NCI-H1694 treated with DMSO at 0.1 percent for 48 hours (cell line): Measurements from ENCODE around the gene EFNA4.

ENCODE experiments used
- DNase-seq: peaks from one replicate; lab custom pipeline; 2025; lab: John Stamatoyannopoulos, UW

The EFNA4 gene, protein sequence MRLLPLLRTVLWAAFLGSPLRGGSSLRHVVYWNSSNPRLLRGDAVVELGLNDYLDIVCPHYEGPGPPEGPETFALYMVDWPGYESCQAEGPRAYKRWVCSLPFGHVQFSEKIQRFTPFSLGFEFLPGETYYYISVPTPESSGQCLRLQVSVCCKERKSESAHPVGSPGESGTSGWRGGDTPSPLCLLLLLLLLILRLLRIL

DNA sequence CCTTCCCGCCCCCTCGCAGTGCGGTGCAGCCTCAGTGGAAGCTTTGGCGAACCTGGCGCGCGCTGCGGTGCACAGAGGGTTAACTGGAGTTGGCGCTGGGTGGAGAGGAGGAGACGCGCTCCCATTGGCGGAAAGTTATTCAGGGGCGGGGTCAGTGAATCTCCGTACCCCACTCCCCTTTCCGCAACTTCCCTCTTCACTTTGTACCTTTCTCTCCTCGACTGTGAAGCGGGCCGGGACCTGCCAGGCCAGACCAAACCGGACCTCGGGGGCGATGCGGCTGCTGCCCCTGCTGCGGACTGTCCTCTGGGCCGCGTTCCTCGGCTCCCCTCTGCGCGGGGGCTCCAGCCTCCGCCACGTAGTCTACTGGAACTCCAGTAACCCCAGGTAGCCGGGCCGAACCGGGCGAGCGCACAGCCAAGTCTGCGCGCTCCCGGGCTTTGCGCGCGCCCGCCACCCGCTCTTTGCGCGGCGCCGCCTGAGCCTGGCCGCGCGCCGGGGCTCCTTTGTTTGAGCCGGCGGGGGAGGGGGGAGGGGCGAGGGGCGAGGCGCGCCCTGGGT, at the start of gene EFNA4:
TSS of gene EFNA4 (plus strand) at position 191 of the 561 bp plus-strand sequence. CDS start at position 275, 84 bp downstream.
- peak; percentile 76 for DNase-seq

DNA sequence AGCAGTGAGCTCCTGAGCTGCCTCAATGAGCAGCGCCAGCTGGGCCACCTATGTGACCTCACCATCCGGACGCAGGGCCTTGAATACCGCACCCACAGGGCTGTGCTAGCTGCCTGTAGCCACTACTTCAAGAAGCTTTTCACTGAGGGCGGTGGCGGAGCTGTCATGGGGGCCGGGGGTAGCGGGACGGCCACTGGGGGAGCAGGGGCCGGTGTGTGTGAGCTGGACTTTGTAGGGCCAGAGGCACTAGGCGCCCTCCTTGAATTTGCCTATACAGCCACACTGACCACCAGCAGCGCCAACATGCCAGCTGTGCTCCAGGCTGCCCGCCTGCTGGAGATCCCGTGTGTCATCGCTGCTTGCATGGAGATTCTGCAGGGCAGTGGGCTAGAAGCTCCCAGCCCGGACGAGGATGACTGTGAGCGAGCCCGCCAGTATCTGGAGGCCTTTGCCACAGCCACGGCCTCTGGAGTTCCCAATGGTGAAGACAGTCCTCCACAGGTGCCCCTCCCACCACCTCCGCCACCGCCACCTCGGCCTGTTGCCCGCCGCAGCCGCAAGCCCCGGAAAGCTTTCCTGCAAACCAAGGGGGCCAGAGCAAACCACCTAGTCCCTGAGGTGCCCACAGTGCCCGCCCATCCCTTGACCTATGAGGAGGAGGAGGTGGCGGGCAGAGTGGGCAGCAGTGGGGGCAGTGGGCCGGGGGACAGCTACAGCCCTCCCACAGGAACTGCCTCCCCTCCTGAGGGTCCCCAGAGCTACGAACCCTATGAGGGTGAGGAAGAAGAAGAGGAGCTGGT, 48.6 kb upstream of the EFNA4 start:
- DNase-seq: no peak

DNA sequence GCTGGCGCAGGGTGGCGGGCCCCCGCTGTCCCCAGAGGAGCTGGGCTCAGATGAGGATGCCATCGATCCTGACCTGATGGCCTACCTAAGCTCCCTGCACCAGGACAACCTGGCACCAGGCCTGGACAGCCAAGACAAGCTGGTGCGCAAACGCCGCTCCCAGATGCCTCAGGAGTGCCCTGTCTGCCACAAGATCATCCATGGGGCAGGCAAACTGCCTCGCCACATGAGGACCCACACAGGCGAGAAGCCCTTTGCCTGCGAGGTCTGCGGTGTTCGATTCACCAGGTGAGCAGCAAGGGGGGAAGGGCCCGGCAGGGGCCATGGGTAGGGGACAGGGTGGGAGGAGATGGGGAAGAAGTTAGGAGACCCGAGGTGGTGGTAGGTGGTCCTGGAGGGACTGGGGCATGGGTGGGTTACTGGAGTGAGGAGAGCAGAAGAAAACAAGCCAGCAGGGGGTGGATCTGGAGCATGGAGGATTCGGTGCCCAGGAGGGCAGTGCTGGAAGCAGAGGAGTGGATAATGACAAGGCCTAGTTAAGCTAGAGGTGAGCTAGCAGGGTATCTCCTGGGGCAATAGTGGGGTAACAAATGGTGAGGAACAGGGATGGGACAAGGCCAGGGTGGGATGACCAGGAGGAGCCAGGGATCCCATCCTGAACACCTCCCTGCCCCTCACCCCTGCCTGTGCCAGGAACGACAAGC, 47.9 kb upstream of the EFNA4 start:
- DNase-seq: no peak

DNA sequence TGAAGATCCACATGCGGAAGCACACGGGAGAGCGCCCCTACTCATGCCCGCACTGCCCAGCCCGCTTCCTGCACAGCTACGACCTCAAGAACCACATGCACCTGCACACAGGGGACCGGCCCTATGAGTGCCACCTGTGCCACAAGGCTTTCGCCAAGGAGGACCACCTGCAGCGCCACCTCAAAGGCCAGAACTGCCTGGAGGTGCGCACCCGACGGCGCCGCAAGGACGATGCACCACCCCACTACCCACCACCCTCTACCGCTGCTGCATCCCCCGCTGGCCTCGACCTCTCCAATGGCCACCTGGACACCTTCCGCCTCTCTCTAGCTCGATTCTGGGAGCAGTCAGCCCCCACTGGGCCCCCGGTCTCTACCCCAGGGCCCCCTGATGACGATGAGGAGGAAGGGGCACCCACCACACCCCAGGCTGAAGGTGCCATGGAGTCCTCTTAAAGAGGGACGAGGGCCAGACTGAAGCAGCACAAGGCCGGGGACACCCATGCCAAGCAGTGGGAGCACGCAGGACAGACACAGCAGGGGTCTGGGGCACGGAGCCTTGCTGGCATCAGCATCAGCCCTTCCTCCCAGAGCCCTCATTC, 47.2 kb upstream of the EFNA4 start:
- no peak for DNase-seq

DNA sequence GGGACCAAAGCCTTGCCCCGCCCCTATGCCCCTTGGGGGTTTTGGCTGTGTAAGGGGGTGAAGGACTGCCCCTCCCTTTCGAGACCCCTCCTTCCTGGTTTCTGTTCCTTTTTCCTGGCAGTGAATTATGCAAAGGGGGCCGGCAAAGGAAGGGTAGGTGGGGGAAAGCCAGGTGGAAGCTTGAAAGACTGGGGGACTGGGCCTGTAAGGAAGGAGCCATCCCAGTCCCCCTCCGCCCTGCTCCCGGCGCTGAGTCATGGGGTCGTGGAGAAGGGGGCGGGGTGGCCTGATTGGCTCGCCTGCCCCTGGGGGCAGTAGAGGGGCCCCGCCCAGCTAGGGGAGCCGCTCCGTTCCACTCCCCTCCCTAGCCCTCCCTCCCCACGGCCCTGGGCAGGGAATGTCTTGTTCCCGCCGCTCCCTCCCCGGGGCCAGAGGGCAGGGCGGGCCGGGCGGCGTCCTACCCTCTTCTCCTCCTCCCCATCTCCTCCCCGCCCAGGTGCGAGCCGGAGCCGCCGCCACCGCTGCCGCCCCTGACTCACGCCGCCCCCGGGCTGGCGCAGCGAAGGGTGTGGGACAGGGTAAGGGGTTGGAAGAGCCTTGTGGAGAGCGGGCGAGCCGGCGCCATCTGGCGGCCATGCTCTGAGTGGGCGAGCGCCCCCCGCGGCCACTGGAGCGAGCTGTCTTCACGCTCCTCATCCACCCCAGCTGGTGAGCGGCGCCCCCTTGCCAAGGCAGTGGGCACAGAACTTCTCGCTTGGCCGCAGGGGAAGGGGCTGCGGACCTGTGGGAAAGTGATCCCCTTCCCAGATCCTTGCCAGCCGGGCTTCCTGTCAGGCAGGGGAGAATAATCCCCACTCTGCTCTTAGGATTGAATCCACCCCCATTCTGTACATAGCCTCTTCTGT, 46.2 kb upstream of the EFNA4 start:
- DNase-seq: peak; percentile 93

DNA sequence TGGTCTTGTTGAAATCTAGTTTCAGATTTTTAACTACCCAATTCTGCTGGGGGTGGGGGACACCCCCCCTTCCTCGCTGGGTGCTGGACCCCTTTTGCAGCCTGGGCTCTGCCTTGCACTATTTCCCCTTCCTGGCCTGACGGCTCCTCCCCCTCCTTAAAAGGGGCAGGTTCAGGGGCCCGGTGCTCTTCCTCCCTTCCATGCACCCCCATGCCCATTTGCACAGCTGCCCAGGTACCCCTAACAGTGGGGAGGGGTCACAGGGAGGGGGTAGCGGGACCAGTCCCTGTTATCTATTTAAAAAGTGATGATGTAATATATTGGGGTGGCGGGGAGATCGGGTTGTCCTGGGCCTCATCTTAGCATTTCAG, 45.6 kb upstream of the EFNA4 start:
- DNase-seq: no peak

DNA sequence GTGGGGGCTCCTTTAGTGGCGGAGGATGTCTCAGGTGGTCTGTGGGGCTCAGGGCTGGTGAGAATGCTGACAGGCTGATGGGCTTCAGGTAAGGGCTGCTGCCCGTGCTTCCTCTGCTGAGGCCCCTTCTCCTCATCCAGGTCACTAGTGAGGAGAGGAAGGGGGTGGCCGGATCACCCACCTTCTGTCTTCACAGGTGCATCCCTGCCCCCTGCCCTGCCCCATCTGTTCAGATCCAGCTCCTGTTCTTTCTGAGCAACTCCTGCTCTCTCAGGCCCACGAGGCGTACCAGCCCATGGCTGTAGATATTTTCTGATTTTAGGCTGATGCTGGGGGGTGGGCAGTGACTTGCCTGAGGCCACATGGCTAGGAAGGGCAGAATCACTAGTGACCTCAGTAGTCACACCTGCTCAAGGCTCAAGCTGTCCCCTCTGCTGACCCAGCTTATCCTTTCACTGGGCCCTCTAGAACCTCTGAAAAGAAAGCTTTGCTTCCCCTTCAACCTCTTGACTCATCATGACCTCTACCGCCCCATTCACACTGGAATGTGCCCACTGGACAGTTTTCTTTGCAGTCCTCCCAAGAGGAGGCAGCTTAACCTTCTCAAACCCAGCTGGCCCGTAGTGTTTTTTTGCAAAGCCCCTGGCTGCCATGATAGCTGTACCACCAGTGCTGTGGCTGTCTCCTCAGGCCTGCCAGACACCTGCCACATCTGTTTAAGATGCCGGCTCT, 44.8 kb upstream of the EFNA4 start:
- DNase-seq: no peak

DNA sequence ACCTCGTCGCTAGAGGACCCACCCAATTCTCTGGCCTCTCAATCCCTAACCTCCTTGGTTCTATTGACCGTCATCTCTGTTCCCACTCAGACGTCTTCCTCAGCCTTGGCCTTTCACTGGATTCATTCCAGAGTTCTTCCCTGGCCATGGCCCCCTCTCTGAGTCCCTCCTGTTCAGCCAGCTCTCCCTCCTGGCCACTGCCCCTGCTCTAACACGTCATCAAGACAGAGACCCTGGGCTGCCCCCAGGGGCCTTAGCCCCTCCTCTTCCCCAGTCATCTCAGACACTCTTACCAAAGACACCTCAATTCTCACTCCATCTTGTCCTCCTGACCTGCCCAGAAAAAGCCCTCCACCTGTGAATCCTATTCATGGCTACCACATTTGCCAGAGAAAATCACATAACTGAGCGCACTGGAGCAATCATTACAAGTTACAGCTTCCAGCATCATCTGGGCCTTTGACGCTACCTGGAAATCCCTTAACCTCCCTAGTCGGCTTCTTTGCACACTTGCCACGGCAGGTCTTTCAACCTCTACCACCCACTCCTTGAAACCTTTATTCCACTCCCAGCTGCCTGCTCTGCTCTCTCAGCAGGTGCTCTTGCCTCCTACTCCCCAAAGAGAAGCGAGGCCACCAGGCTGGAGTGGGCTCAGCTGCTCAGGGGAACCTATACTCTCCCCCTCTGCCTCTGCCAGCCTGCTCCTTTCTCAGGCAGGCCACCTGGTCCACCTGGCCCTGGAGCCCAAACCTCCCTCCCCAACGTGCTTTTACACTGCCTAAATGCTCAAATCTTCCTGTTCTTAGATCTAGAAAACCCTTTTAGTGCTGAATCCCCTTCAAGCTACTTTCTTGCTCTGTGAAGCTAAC, 43.9 kb upstream of the EFNA4 start:
- no peak for DNase-seq

DNA sequence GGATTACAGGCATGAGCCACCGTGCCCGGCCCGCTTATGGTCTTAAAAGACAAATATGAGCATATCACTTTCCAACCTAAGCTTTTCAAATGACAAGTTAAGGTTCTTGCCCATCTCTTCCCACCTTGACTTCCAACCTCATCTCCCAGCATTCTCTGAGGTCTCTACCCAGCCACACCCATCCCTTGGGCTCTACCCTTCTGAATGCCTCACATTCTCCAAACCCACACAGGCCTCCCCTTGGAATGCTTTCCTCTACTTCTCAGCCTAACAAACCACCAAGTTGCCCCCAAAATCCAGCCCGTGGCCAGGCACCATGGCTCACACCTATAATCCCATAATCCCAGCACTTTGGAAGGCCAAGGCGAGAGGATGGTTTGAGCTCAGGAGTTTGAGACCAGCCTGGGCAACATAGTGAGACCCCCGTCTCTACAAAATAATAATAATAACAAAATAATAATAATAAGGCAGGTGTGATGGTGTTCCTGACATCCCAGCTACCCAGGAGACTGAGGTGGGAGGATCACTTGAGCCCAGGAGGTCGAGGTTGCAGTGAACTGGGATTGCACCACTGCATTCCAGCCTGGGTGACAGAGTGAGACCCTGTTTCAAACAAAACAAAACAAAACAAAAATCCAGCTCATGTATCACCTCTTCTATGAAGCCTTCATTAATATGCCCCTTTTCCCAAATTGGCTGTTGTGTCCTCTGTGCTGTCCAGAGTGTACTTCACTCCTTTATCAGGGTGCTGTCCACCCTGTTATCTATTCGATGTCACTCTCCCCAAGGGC, 41.2 kb upstream of the EFNA4 start:
- no peak for DNase-seq

DNA sequence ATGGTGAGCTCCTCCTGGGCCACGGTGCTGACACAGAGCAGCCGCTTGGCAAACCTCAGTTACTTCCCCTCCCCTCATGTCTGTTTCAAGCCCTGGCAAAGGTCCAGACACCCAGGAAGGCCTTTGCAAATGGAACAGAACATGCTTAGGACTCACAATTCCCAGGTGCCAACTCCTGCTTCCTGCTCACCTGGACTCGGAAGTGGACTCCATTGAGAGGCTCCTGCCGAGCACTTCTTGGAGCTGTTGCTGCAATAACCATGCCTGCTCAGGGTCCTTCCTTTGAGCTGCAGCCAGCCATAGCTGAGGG, 40.7 kb upstream of the EFNA4 start:
- no peak for DNase-seq

DNA sequence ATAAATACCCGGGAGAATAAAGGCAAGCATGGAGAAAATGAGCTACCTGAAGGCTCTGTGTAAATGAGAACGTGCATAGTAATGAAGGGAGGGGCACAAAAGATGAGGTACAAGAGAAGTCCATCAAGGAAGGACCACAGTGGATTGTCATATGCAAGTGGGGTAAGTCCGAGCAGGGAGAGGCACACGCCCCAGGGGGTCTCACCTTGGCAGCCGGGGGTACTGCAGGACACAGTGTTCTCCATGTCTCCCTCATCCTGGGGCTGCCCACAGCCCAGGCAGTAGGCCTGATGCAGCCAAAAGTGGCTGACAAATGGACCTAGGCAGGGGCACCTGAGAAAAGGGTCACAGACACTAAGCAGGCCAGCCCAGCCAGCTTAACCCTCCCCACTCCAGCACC, 39.9 kb upstream of the EFNA4 start:
- no peak for DNase-seq

DNA sequence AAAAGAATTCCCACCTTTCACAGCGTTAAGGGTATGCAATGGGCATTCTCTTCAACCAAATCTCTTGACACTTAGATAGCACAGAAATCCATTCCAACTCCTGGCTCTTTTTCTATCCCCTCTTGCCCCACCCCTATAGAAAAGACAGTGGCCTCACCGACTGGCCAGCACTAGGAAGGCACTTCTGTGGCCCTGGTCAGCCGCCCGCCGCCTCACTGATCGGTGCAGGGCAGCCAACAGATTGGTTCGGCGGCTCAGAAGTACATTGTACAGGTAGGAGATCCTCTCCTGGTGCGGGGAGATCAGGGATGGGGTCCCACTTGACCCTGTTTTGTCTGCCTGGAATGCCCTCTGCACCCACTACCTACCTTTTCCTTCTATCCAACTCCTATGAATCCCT, 39.2 kb upstream of the EFNA4 start:
- DNase-seq: no peak

DNA sequence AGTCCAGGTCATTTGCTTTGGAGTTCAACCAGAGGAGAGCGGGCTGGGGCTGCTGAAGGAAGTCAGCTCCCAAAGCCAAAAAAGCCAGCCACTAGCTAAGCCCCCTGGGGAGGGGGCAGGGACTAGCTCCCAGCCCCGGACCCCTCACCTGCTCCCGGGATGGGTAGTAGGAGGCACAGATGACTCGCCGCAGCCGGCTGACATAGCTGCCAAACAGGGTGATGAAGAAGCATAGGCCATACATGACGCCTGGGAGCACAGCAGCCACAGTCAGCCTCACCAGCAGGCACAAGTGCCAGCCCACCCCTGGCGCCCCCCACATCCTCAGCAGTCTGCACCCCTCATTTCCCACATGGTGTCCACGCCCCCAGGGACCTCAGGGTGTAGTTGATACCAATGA, 37.4 kb upstream of the EFNA4 start:
- DNase-seq: no peak

DNA sequence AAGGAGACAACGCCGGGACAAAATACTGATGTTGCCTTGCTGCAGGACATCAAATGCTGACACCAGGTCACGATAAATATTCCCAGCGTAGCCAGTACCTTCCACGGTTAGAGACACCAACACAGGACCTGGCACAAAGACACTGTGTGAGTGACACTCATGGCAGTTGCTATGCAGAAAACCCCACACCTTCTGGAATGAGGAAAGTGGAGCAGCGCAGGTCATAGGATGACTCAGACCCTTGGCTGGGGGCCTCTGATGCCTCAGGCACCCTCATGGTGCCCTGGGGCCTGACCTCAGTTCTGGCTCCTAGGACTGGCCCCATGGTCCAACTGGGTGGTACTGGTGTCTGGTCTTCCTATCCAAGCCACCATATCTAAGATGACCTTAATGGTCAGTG, 37.0 kb upstream of the EFNA4 start:
- no peak for DNase-seq

DNA sequence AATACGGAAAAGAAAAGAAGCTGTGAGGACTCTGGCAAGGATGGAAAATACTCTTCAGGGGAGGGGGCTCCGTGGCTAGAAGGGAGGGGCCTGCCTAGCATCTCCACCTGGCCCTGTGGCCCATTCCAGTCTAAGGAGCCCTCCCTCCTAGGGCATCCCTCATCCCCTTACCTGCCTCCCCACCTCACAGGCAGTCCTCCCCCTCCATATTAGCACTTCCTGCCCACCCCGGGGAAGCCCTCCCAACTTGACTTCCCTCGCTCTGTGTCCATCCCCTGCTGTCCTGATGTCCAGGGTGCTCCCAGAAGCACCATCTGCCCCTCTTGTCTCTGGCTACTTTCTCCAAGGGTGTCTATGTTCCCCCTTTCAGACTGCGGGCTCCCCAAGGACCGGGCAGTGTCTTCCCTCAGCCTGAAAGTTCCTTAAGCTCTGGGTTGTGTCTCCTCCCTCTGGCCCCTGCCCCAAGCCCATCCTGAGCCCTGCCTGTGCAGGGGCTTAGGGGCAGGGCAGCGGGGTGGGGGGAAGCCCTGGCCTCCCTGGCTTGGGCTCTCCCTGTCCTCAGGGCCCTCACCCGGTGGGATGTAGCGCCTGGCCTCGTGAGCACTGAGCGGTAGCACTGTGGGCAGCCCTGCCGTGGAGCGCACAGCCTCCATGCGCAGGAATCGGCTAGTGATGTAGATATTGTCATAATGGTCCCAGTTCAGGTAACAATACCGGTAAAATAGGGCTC, 33.9 kb upstream of the EFNA4 start:
- DNase-seq: no peak

DNA sequence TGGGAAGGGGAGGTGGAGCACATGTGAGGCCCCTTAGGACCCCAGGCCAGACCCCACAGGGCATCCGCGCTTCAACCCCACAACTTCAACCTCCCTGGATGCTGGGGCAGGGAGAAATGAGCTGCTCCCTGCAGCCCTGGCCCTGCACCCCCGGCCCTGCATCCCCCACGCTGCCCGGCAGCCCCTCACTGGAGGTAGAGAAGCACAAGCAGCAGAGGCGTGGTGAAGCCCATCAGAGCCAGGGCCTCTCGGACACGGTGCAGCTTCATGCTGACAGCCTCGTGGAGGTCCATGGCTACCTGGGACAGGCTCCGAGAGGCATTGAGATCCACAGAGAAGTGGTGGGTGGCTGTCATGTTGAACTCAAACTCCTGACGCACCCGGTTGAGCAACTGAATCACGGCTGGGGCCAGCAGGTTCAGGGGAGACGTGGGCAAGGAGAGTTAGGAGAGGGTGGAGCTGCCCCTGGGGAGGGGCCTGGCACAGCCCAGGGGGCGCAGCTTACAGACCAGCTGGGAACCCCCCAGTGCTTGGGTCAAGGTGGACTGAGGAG, 33.2 kb upstream of the EFNA4 start:
- no peak for DNase-seq

DNA sequence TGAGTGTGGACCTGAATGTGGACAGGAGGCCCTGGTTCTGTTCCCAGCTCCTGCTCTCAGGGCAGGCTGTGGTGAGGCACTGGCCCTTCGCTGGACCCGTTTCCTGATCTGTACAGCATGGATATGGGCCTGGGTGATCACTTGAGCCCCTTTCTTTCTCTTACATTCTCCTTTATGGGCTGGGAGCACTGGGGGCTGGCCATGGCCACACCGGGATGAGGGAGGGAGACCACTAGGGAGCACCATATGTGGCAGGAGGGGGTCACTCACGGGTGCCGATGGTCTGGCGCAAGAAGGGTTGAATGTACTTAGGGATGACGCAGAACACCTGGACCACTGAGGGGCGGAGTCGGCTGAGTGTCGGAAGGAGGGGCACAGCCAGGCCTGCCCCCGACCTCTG, 32.6 kb upstream of the EFNA4 start:
- DNase-seq: no peak

DNA sequence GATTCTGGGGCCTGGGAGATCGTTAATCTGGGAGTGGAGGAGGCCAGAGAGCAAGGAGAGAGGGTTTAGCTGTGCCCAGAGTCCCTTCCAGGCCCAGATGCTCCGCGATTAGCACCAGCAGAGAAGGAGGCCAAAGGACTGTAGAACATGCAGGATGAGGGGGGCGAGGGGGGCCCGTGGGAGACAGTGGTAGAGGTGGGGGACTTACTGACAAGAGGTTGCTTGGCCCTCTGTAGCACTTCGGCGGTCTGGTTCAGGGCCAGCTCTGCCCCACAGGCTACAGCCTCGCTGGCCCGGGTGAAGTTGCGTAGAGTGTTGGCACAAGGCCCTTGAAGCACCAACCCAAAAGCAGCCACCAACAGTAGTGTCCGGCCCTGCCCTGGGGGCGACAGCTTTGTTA, 30.7 kb upstream of the EFNA4 start:
- no peak for DNase-seq
